K562 (cell line): ENCODE data around the gene ZNF473. TPM values are rescaled to one million over a fixed set of nuclear protein-coding genes. Genes with fewer than 3 reads are reported as not detected.
A peak's percentile ranks its signal among the peaks of the same experiment; 100 is the strongest.

Source experiments
- ATAC-seq: fragments of 200-7000 bp; cut with Tn5 transposase; 3 replicates; pipeline ENCODE4 v1.9.1; 2020; ENCODE audit warnings: moderate library complexity
- BruUV-seq: library from RNA; stranded (reverse); fragments of 400-500 nt; replicated peaks from 2 replicates; lab custom pipeline; 2021; lab: Mats Ljungman, UMichigan
- CTCF ChIA-PET: fragments of 300-600 bp; formaldehyde crosslinking; extraction: SDS; loops from one replicate; lab custom pipeline; 2021; ENCODE audit warnings: low intra/inter-chr PET ratio; lab: Yijun Ruan, JAX
- POLR2A ChIA-PET: fragments of 300-600, 350-650 bp; sonication (Branson Sonifier 250); formaldehyde crosslinking; extraction: SDS; loops from one replicate; lab custom pipeline; 2021; ENCODE audit warnings: antibody characterized with exemption, inconsistent platforms; lab: Yijun Ruan, JAX
- DNase-seq, 4 experiments: peaks; one replicate each; pipeline versions ENCODE4 v3.0.0 to v3.0.0-alpha.2; 2011 to 2018; ENCODE audit warnings: low spot score in 3 of 4, mixed read lengths in 3 of 4; ENCODE audit errors: extremely low read depth in 1 of 4
- FAIRE-seq: peaks from 2 replicates; lab custom pipeline; 2011; peaks lifted over from hg19 to GRCh38; lab: Jason Lieb, UNC
- H2AFZ ChIP-seq: 2 replicates; pipeline ENCODE4 v1.6.0; 2011; ENCODE audit warnings: low read depth, low read length, control low read depth, inconsistent platforms
- H3K27ac ChIP-seq: fragments of 200-600 bp; 3 replicates; pipeline ENCODE4 v1.8.0; 2011; ENCODE audit warnings: low read depth, mild to moderate bottlenecking, control low read depth, inconsistent platforms, low read length, moderate library complexity, mixed read lengths; ENCODE audit errors: extremely low read depth
- H3K27me3 ChIP-seq, 2 experiments: fragments of 300-600 bp in 1 of 2; 2 replicates in 1 of 2; 3 replicates in 1 of 2; pipeline versions ENCODE4 v1.6.0 to v1.8.0; 2011; ENCODE audit warnings: inconsistent platforms in 2 of 2, low read length in 2 of 2, mild to moderate bottlenecking in 1 of 2, mixed read lengths in 1 of 2, moderate library complexity in 1 of 2; ENCODE audit not compliant: control insufficient read depth in 2 of 2, insufficient read depth in 2 of 2
- H3K36me3 ChIP-seq: fragments of 300-600 bp; 3 replicates; pipeline ENCODE4 v1.8.0; 2011; ENCODE audit warnings: mild to moderate bottlenecking, low read length, inconsistent platforms; ENCODE audit not compliant: control insufficient read depth, insufficient read depth
- H3K4me1 ChIP-seq, 2 experiments: fragments of 200-600 bp in 1 of 2; replicated peaks in 1 of 2; 2 replicates in 1 of 2; 3 replicates in 1 of 2; pipeline versions ENCODE4 v1.5.1 to v1.8.0; 2011; ENCODE audit warnings: inconsistent platforms in 2 of 2, low read length in 2 of 2, mild to moderate bottlenecking in 1 of 2, mixed read lengths in 1 of 2, moderate library complexity in 1 of 2; ENCODE audit not compliant: control insufficient read depth in 2 of 2, insufficient read depth in 2 of 2
- H3K4me2 ChIP-seq: 2 replicates; pipeline ENCODE4 v1.6.1; 2011; ENCODE audit warnings: low read length, control low read depth, inconsistent platforms, mixed read lengths; ENCODE audit not compliant: insufficient read depth
- H3K4me3 ChIP-seq: fragments of 200-600 bp; sonication (generic), shearing (Covaris generic); 2 replicates; pipeline ENCODE4 v1.5.1; 2016; ENCODE audit warnings: control low read depth, inconsistent platforms
- H3K79me2 ChIP-seq: fragments of 200-600 bp; 3 replicates; pipeline ENCODE4 v1.8.0; 2011; ENCODE audit warnings: low read length, inconsistent platforms; ENCODE audit not compliant: control insufficient read depth, insufficient read depth
- H3K9ac ChIP-seq, 2 experiments: 2 replicates each; pipeline versions ENCODE4 v1.6.0 to v1.6.1; 2011; ENCODE audit warnings: low read depth in 2 of 2, low read length in 2 of 2, control low read depth in 1 of 2, inconsistent platforms in 1 of 2, mild to moderate bottlenecking in 1 of 2, mixed read lengths in 1 of 2; ENCODE audit not compliant: insufficient read depth in 1 of 2
- H3K9me1 ChIP-seq: one replicate; pipeline ENCODE4 v1.6.0; 2011; ENCODE audit warnings: inconsistent platforms, mild to moderate bottlenecking, low read length, moderate library complexity; ENCODE audit not compliant: control insufficient read depth, insufficient read depth
- H3K9me3 ChIP-seq: replicated peaks from 2 replicates; pipeline ENCODE4 v1.5.1; 2011; ENCODE audit warnings: low read depth, low read length, inconsistent platforms; ENCODE audit not compliant: control insufficient read depth, insufficient read depth
- H4K20me1 ChIP-seq: replicated peaks from 2 replicates; pipeline ENCODE4 v1.6.1; 2011; ENCODE audit warnings: low read length, inconsistent platforms, mixed read lengths; ENCODE audit not compliant: control insufficient read depth, insufficient read depth
- BRD4 ChIP-seq: fragments of 200-600 bp; sonication (generic); IDR thresholded peaks from 2 replicates; pipeline ENCODE4 v1.6.1; 2017; ENCODE audit warnings: inconsistent platforms
- FOXK2 ChIP-seq, 2 experiments: fragments of 450-650 bp; IDR thresholded peaks in 1 of 2; conservative IDR thresholded peaks in 1 of 2; 2 replicates each; pipeline ENCODE4 v1.6.1; 2016; ENCODE audit warnings: low read depth in 2 of 2, mild to moderate bottlenecking in 1 of 2
- HNRNPL ChIP-seq: fragments of 200-400 bp; formaldehyde crosslinking; IDR thresholded peaks from 2 replicates; pipeline ENCODE4 v1.6.1; 2017; ENCODE audit warnings: low read depth, mild to moderate bottlenecking, low read length
- MAFK ChIP-seq: IDR thresholded peaks from 2 replicates; pipeline ENCODE4 v1.6.1; 2011; ENCODE audit warnings: low read length, improper control_type of control experiment
- RBM25 ChIP-seq: fragments of 200-400 bp; formaldehyde crosslinking; IDR thresholded peaks from 2 replicates; pipeline ENCODE4 v1.6.1; 2018; ENCODE audit warnings: low read length, low read depth, moderate library complexity; ENCODE audit not compliant: severe bottlenecking
- WGBS: fragments of 100-300 bp; shearing (Covaris generic); methylation state at CpG from one replicate; pipeline ENCODE4 v1.1.6; 2016; ENCODE audit warnings: low coverage, mixed read lengths; ENCODE audit not compliant: insufficient coverage; ENCODE audit errors: missing lambda C conversion rate; 5-methylcytosine and 5-hydroxymethylcytosine counted together
- in situ Hi-C: fragments of 300-500 bp; cut with MboI; formaldehyde crosslinking; loops from 4 replicates; pipeline ENCODE4 v1.15.0; 2018; ENCODE audit warnings: inconsistent platforms, mixed read lengths
- intact Hi-C: fragments of 100-400 bp; cut with micrococcal nuclease; formaldehyde crosslinking; loops from 2 replicates; pipeline ENCODE4 v1.14.2; 2022
- polyA plus RNA-seq, 8 experiments: library from polyadenylated mRNA; depleted of rRNA in 4 of 8; stranded (reverse) in 5 of 8; unstranded in 3 of 8; fragments of >200 nt; fragmentation: Nextera tagmentation in 2 of 8; fragmentation: Illumina TruSeq in 1 of 8; extraction: Ambion mirVana in 2 of 8; extraction: Trizol in 1 of 8; gene quantifications; 2 replicates each; pipeline versions ENCODE4 v1.2.1 to v1.2.3, GENCODE V29; 2011 to 2014; ENCODE audit warnings: inconsistent platforms in 1 of 8, missing spikeins in 1 of 8
- total RNA-seq, 7 experiments: library from RNA; depleted of rRNA in 6 of 7; stranded (reverse); fragments of >200 nt in 6 of 7; fragmentation: Illumina TruSeq in 2 of 7; extraction: Trizol in 2 of 7; gene quantifications; 2 replicates each; pipeline versions ENCODE4 v1.2.1 to v1.2.3, GENCODE V29; 2011 to 2021; ENCODE audit warnings: low replicate concordance in 1 of 7
- TF ChIP-seq, protein P1 (sequence below): fragments of 250-450 bp; sonication (Bioruptor Pico); IDR thresholded peaks from 2 replicates; pipeline ENCODE4 v1.8.0; 2021; ENCODE audit warnings: borderline replicate concordance, mild to moderate bottlenecking, moderate library complexity; ENCODE audit not compliant: poor library complexity, severe bottlenecking
- TF ChIP-seq, protein P2 (sequence below): fragments of 250-450 bp; sonication (Bioruptor Pico); IDR thresholded peaks from 2 replicates; pipeline ENCODE4 v1.5.0; 2022; ENCODE audit warnings: mild to moderate bottlenecking
- TF ChIP-seq, protein P3 (sequence below): sonication (generic); formaldehyde crosslinking; IDR thresholded peaks from 2 replicates; pipeline ENCODE4 v1.5.0; 2020; ENCODE audit warnings: missing genetic modification reagents

ZNF473 gene
- total and polyA plus RNA-seq, 9 of the 15 experiments (the other 6 are each of a cell fraction or from before 2014, with no cell fraction given): 8.2 to 34.0 (median 28.5) TPM

DNA sequence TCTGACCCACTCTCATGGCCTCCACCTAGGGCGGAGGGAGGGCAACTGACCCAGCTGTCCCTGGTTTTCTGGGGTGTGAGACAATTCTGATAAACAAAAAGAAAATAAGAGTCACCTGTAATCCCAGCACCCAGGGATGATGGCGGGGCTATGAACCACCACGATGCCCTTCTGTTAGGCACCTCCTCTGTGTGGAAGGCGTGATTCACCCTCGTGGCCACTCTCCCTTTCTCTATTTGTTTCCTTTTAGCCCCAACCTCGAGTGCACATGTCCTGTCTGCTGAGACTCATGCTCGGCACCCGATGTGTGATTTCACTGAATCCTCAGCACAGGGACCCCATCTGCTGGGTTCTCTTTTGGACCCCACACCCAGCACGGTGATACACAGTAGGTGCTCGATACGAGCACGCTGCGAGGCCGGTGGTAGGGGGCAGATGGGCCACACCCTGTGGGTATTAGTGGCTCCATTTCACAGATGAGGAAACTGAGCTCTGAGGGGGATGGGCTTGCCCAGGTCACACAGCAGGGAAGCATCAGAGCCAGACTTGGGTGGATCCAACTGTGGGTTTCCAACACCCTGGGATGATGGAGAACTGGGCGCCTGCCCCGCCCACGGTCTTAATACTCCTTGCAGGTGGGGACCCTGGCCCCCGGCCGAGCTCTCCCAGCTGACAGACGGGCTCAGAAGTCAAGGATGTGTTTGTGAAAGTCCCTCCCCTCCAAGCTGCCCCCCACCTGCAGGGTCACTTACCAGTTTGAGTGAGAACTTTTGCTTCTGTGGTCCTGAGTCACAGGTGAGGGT is 25.6 kb upstream of the ZNF473 start:
- POLR2A ChIA-PET: no interaction called here
- in situ Hi-C loops (no loop called here), intact Hi-C loops (no loop called here)
- Histone ChIP-seq H3K4me1 (peaks cover 8 to 17% of the 10 kb centered on the region in 2 experiments), H3K27ac (no peak overlapping the region), H3K27me3 (no peaks in the 10 kb centered on the region), H3K9me1 (peaks cover 9% of the 10 kb centered on the region), H2AFZ (no peak overlapping the region), H3K79me2 (no peaks in the 10 kb centered on the region; the same call in 2 of the 3 replicates), H3K9ac (no peak overlapping the region), H3K4me2 (no peak overlapping the region), H3K9me3 (no peaks in the 10 kb centered on the region), H3K36me3 (peaks cover 73% of the 10 kb centered on the region; the same call in 2 of the 3 replicates), H4K20me1 (no peaks in the 10 kb centered on the region), H3K4me3 (no peak overlapping the region)
- CTCF ChIA-PET: no interaction called here
- WGBS: 90% methylated on average over 20 of the region's 20 CpGs
- BruUV-seq: no TSS peak
- DNase-seq (no peak), FAIRE-seq (no peak), ATAC-seq (no peak)
- TF ChIP-seq, protein P1, sequence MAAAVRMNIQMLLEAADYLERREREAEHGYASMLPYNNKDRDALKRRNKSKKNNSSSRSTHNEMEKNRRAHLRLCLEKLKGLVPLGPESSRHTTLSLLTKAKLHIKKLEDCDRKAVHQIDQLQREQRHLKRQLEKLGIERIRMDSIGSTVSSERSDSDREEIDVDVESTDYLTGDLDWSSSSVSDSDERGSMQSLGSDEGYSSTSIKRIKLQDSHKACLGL: no peak
- TF ChIP-seq FOXK2 (conservative IDR thresholded peaks at IDR 0.05 in 1 of 2, IDR thresholded peaks at IDR 0.05 in 1 of 2; ENCODE audit: low read depth in 2 of 2) (no peak), RBM25 (peak; percentile 61), HNRNPL (no peak), BRD4 (no peak), MAFK (no peak)
- TF ChIP-seq, protein P2, sequence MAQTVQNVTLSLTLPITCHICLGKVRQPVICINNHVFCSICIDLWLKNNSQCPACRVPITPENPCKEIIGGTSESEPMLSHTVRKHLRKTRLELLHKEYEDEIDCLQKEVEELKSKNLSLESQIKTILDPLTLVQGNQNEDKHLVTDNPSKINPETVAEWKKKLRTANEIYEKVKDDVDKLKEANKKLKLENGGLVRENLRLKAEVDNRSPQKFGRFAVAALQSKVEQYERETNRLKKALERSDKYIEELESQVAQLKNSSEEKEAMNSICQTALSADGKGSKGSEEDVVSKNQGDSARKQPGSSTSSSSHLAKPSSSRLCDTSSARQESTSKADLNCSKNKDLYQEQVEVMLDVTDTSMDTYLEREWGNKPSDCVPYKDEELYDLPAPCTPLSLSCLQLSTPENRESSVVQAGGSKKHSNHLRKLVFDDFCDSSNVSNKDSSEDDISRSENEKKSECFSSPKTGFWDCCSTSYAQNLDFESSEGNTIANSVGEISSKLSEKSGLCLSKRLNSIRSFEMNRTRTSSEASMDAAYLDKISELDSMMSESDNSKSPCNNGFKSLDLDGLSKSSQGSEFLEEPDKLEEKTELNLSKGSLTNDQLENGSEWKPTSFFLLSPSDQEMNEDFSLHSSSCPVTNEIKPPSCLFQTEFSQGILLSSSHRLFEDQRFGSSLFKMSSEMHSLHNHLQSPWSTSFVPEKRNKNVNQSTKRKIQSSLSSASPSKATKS: no peak
- TF ChIP-seq, protein P3, sequence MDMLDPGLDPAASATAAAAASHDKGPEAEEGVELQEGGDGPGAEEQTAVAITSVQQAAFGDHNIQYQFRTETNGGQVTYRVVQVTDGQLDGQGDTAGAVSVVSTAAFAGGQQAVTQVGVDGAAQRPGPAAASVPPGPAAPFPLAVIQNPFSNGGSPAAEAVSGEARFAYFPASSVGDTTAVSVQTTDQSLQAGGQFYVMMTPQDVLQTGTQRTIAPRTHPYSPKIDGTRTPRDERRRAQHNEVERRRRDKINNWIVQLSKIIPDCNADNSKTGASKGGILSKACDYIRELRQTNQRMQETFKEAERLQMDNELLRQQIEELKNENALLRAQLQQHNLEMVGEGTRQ: no peak
